Testis (tissue), 3 donors: ENCODE results near the gene RNASEH1. TPM values are rescaled to one million over a fixed set of nuclear protein-coding genes. Genes with fewer than 3 reads are reported as not detected.

Source experiments
- DNase-seq: peaks from one replicate; pipeline ENCODE4 v3.0.0-alpha.2; 2019
- H3K27ac ChIP-seq, 2 donors: fragments of 200-600 bp; sonication (generic); one replicate each; pipeline ENCODE4 v1.5.1; 2019
- H3K27me3 ChIP-seq: fragments of 200-600 bp; sonication (generic); one replicate; pipeline ENCODE4 v1.5.1; 2019
- H3K36me3 ChIP-seq: fragments of 200-600 bp; sonication (generic); one replicate; pipeline ENCODE4 v1.5.1; 2017; ENCODE audit warnings: low read depth; ENCODE audit errors: missing control alignments
- H3K4me1 ChIP-seq: fragments of 200-600 bp; sonication (generic); one replicate; pipeline ENCODE4 v1.5.1; 2019
- H3K4me3 ChIP-seq, 2 donors: fragments of 200-600 bp; sonication (generic); one replicate each; pipeline ENCODE4 v1.5.1; 2017 to 2019
- H3K9me3 ChIP-seq: fragments of 200-600 bp; sonication (generic); one replicate; pipeline ENCODE4 v1.5.1; 2017
- POLR2A ChIP-seq: fragments of 450-650 bp; IDR thresholded peaks from one replicate; pipeline ENCODE4 v1.6.1; 2017; ENCODE audit warnings: antibody characterized with exemption, mild to moderate bottlenecking, moderate library complexity
- WGBS, 2 donors: methylation state at CpG; one replicate each; pipeline ENCODE4 v1.1.5; 2018; 5-methylcytosine and 5-hydroxymethylcytosine counted together
- intact Hi-C: fragments of 100-400 bp; cut with DNase I; formaldehyde crosslinking; loops from one replicate; pipeline ENCODE4 v1.15.1; 2023; ENCODE audit warnings: low total_unique reads
- polyA plus RNA-seq: library from polyadenylated mRNA; stranded (reverse); fragments of 350-450 nt; fragmentation: Illumina TruSeq; extraction: RNeasy Lipid Tissue Mini Kit (QIAGEN cat#74804); gene quantifications from one replicate; pipeline ENCODE4 v1.2.3, GENCODE V29; 2014; ENCODE audit warnings: low read depth, low replicate concordance; ENCODE audit not compliant: insufficient read depth
- total RNA-seq, 2 donors: library from RNA; depleted of rRNA; stranded (reverse); fragments of >200 nt; gene quantifications; one replicate each; pipeline ENCODE4 v1.2.3, GENCODE V29; 2016
- TF ChIP-seq, protein P1 (sequence below), 3 experiments: fragments of 450-650 bp in 2 of 3; fragments of 200-600 bp in 1 of 3; sonication (generic) in 1 of 3; IDR thresholded peaks; one replicate each; pipeline ENCODE4 v1.5.1; 2016 to 2019; ENCODE audit warnings: antibody characterized with exemption in 3 of 3, mild to moderate bottlenecking in 2 of 3, moderate library complexity in 1 of 3

The RNASEH1 gene
- total and polyA plus RNA-seq, 3 donors from 2014 or later = 19.5 to 24.6 (median 23.5) TPM

DNA sequence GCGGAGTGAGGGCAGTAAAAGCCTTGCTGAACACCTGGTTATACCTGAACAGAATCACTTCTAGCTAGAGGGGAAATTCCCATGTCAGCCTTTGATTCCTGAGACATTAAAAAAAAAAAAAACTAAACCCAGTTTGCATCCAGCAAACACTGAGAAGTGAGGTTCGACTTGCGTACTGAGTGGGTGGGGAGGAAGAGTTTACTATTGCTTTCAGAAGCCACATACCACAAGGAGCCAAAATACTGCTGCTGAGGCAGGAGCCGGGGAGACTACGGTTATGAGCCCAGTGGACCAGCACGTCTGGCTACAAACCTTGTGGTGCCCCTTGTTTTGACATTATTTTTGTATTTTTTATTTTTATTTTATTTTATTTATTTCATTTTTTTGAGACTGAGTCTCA, 39.4 kb upstream of the RNASEH1 start:
- Histone ChIP-seq H3K4me1 (peaks cover 3% of the 10 kb centered on the region), H3K27me3 (no peaks in the 10 kb centered on the region), H3K36me3 (no peaks in the 10 kb centered on the region), H3K27ac (no peak overlapping the region), H3K4me3 (no peak overlapping the region), H3K9me3 (no peaks in the 10 kb centered on the region)
- no peak for DNase-seq
- TF ChIP-seq, protein P1, sequence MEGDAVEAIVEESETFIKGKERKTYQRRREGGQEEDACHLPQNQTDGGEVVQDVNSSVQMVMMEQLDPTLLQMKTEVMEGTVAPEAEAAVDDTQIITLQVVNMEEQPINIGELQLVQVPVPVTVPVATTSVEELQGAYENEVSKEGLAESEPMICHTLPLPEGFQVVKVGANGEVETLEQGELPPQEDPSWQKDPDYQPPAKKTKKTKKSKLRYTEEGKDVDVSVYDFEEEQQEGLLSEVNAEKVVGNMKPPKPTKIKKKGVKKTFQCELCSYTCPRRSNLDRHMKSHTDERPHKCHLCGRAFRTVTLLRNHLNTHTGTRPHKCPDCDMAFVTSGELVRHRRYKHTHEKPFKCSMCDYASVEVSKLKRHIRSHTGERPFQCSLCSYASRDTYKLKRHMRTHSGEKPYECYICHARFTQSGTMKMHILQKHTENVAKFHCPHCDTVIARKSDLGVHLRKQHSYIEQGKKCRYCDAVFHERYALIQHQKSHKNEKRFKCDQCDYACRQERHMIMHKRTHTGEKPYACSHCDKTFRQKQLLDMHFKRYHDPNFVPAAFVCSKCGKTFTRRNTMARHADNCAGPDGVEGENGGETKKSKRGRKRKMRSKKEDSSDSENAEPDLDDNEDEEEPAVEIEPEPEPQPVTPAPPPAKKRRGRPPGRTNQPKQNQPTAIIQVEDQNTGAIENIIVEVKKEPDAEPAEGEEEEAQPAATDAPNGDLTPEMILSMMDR (IDR thresholded peaks at IDR 0.05) = no peak
- no peak for TF ChIP-seq POLR2A
- intact Hi-C loops = no loop called here
- 67 to 74% methylated on average over 6 of the region's 6 CpGs for WGBS, 2 donors

DNA sequence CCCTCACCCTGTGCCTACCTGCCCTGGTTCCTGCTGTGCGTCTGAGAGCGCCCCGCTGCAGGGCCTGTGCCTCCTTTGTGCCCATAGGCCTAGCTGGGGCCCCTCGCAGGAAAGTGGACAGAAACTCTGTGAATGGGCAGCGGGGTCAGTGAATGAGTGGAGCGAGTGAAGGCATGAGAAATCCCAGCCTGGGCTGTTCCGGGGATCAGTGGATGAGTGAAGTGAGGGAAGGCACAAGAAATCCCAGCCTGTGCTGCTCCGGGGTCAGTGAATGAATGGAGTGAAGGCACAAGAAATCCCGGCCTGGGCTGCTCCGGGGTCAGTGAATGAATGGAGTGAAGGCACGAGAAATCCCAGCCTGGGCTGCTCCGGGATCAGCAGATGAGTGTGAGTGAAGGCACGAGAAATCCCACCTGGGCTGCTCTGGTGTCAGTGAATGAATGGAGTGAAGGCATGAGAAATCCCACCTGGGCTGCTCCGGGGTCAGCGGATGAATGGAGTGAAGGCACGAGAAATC, 38.8 kb upstream of the RNASEH1 start:
- no peaks in the 10 kb centered on the region for H3K27me3 ChIP-seq
- no peak overlapping the region for H3K27ac ChIP-seq
- H3K36me3 ChIP-seq = no peaks in the 10 kb centered on the region
- WGBS, 2 donors = 81 to 85% methylated on average over 16 of the region's 16 CpGs
- TF ChIP-seq, protein P1 (IDR thresholded peaks at IDR 0.05) = no peak
- no peak for TF ChIP-seq POLR2A
- no peak for DNase-seq
- H3K4me3 ChIP-seq = no peak overlapping the region
- H3K9me3 ChIP-seq = no peaks in the 10 kb centered on the region
- H3K4me1 ChIP-seq = peaks cover 3% of the 10 kb centered on the region
- intact Hi-C loops = no loop called here

DNA sequence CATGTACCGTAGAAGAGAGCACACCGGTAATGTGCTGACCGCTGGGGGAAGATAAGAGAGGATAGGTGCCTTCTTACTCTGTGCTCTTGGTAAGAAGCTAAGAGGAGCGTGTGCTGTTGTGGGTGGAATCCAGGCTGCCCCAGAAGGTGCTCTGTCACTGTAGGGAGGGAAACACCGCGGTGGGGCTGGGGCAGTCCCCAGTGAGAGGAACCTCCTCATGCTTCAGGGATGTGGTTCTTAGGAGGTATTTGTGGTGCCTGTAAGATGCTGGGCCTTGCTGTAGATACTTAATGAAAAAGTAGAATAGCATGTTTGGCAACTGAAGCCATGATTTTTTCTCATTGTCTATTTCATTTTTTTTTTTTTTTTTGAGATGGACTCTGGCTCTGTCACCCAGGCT, 37.9 kb upstream of the RNASEH1 start:
- Histone ChIP-seq H3K9me3 (no peaks in the 10 kb centered on the region), H3K4me1 (peaks cover 3% of the 10 kb centered on the region), H3K36me3 (no peaks in the 10 kb centered on the region), H3K27ac (no peak overlapping the region), H3K4me3 (no peak overlapping the region), H3K27me3 (no peaks in the 10 kb centered on the region)
- TF ChIP-seq, protein P1 (IDR thresholded peaks at IDR 0.05) = no peak
- no peak for TF ChIP-seq POLR2A
- WGBS, 2 donors = 75 to 77% methylated on average over 6 of the region's 6 CpGs
- intact Hi-C loops = no loop called here
- DNase-seq = peak; percentile 9

DNA sequence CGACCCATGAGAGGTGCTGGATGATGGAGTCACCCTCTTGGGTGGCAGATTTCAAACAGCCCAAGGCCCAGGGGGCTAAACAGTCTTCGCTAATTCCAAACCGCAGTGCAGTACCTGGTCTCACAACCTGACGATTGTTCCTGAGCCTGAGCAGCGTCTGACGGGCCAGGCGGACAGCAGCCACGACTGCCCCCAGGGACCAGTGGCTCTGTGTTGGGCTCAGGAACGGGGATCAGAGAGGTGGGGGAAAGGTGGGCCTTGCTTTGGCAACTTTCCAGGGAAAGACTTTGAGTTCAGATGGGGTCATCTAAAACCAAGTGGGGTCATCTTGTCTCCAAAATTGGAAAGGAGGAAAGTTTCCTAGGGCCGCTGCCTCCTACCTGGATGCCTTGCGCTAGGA, 37.3 kb upstream of the RNASEH1 start:
- no peaks in the 10 kb centered on the region for H3K9me3 ChIP-seq
- intact Hi-C loops = no loop called here
- no peaks in the 10 kb centered on the region for H3K36me3 ChIP-seq
- no peak overlapping the region for H3K4me3 ChIP-seq
- WGBS, 2 donors = 44 to 68% methylated on average over 11 of the region's 11 CpGs
- DNase-seq = no peak
- no peak overlapping the region for H3K27ac ChIP-seq
- TF ChIP-seq POLR2A = no peak
- TF ChIP-seq, protein P1 (IDR thresholded peaks at IDR 0.05) = no peak
- no peaks in the 10 kb centered on the region for H3K27me3 ChIP-seq
- peaks cover 3% of the 10 kb centered on the region for H3K4me1 ChIP-seq
